ENCODE data around the gene TBX4.

TBX4 gene

DNA sequence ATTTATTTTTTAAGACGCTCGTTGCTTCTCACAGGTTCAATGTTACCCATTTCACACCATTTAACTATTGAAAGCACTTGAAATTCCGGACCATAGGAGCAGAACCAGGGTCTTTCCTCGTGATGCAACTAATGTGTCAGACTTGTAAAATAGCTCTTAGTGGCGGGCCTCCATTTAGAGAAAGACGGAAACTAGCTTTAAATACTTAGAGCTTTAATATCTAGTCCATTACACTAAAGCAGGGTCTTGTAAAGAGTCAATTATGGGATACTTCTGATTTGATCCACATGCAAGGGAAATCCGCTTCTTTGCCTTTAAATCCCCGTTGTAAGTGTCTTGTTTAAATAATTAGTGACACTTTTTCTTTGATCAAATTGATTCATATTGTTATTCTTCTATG lies 82.2 kb downstream of the TBX4 start:
- H3K23ac ChIP-seq (ENCODE audit: low read length in 2 of 2): no peak overlapping the region
- DNase-seq: no peak

More for the DNA sequence above, 82.2 kb downstream of the TBX4 start:
- Histone ChIP-seq H2BK12ac (ENCODE audit: low read length in 2 of 2) (no peak overlapping the region), H2AFZ (ENCODE audit: low read depth, low read length) (no peak overlapping the region), H3K4me2 (ENCODE audit: low read length, poor library complexity, severe bottlenecking) (no peak overlapping the region), H3K4me1 (ENCODE audit: control insufficient read depth, insufficient read depth, low read depth, low read length) (no peaks in the 10 kb centered on the region), H3K36me3 (ENCODE audit: control insufficient read depth in 1 of 2, insufficient read depth in 2 of 2, low read depth in 1 of 2, low read length in 2 of 2) (no peaks in the 10 kb centered on the region), H3K18ac (ENCODE audit: low read depth in 1 of 2, low read length in 2 of 2) (no peak overlapping the region), H2AK5ac (ENCODE audit: low read length, severe bottlenecking) (no peak overlapping the region), H4K8ac (ENCODE audit: low read length) (no peak overlapping the region), H3K27ac (ENCODE audit: low read length, poor library complexity, severe bottlenecking) (no peak overlapping the region), H2BK120ac (ENCODE audit: low read depth, low read length) (no peak overlapping the region), H2BK15ac (ENCODE audit: low read depth, poor library complexity, severe bottlenecking) (no peak overlapping the region), H3K27me3 (ENCODE audit: control insufficient read depth in 1 of 2, insufficient read depth in 1 of 2, low read length in 2 of 2) (no peaks in the 10 kb centered on the region), H3K9me3 (ENCODE audit: control insufficient read depth, low read length) (no peaks in the 10 kb centered on the region), H3K9ac (ENCODE audit: low read length) (no peak overlapping the region), H3K4ac (ENCODE audit: low read depth in 1 of 2, low read length in 2 of 2) (no peak overlapping the region), H3K4me3 (ENCODE audit: insufficient read depth in 1 of 2, low read depth in 1 of 2, low read length in 2 of 2) (no peak overlapping the region), H4K91ac (ENCODE audit: low read length) (no peak overlapping the region), H3K79me1 (replicated peaks; ENCODE audit: low read length, poor library complexity, severe bottlenecking) (no peaks in the 10 kb centered on the region), H2BK5ac (ENCODE audit: low read depth, low read length, poor library complexity, severe bottlenecking) (no peak overlapping the region), H3K14ac (ENCODE audit: low read length in 2 of 2) (no peak overlapping the region)
- 73% methylated on average over 6 of the region's 8 CpGs for WGBS
